ENCODE data around the gene RUNX1.

The RUNX1 gene

GRCh38 chr21:35058058-35058457, 9.0 kb upstream of the RUNX1 start:
- no peak for DNase-seq

- DNase-seq: no peak
Measured at GRCh38 chr21:35057428-35057827, 8.3 kb upstream of the RUNX1 start.

GRCh38 chr21:35053356-35054096, 4.4 kb upstream of the RUNX1 start:
- DNase-seq: no peak

- DNase-seq: no peak
Measured at GRCh38 chr21:35052801-35053200, 3.7 kb upstream of the RUNX1 start.

- DNase-seq: peak; percentile 64
Measured at GRCh38 chr21:35051287-35051818, 2.3 kb upstream of the RUNX1 start.

GRCh38 chr21:35050348-35051286, 1.5 kb upstream of the RUNX1 start:
- DNase-seq: no peak

- no peak for DNase-seq
Measured at GRCh38 chr21:35048183-35048601, 910 bp downstream of the RUNX1 start.

GRCh38 chr21:35046880-35047229, 2.2 kb downstream of the RUNX1 start:
- no peak for DNase-seq

- DNase-seq: no peak
Measured at GRCh38 chr21:35046263-35046624, 2.9 kb downstream of the RUNX1 start.

- DNase-seq: no peak
Measured at GRCh38 chr21:35045542-35046262, 3.4 kb downstream of the RUNX1 start.

GRCh38 chr21:35044770-35045541, 4.1 kb downstream of the RUNX1 start:
- DNase-seq: no peak

- no peak for DNase-seq
Measured at GRCh38 chr21:35044128-35044527, 5.0 kb downstream of the RUNX1 start.

GRCh38 chr21:35043549-35043948, 5.6 kb downstream of the RUNX1 start:
- DNase-seq: no peak

- DNase-seq: no peak
Measured at GRCh38 chr21:35042836-35043235, 6.3 kb downstream of the RUNX1 start.

- no peak for DNase-seq
Measured at GRCh38 chr21:35041881-35042280, 7.2 kb downstream of the RUNX1 start.

GRCh38 chr21:35041122-35041521, 8.0 kb downstream of the RUNX1 start:
- DNase-seq: no peak

- DNase-seq: no peak
Measured at GRCh38 chr21:35039595-35040289, 9.4 kb downstream of the RUNX1 start.

- no peak for DNase-seq
Measured at GRCh38 chr21:35038772-35039319, 10.3 kb downstream of the RUNX1 start.

GRCh38 chr21:35037384-35037765, 11.7 kb downstream of the RUNX1 start:
- no peak for DNase-seq

- DNase-seq: no peak
Measured at GRCh38 chr21:35036465-35037383, 12.4 kb downstream of the RUNX1 start.
